Fibroblast of the aortic adventitia (primary cell): ENCODE measurements around the gene FAM111A. TPM values are rescaled to one million over a fixed set of nuclear protein-coding genes. Genes with fewer than 3 reads are reported as not detected.
A peak's percentile ranks its signal among the peaks of the same experiment; 100 is the strongest.

Experiments
- DNase-seq: peaks from one replicate; pipeline ENCODE4 v3.0.0-alpha.2; 2010; ENCODE audit warnings: low read depth
- H3K4me3 ChIP-seq: 2 replicates; pipeline ENCODE4 v1.5.1; 2011; ENCODE audit warnings: low read depth, mild to moderate bottlenecking, control low read depth, low read length, moderate library complexity
- CTCF ChIP-seq: IDR thresholded peaks from 2 replicates; pipeline ENCODE4 v1.5.1; 2011; ENCODE audit warnings: mild to moderate bottlenecking, low read length, control low read depth, inconsistent platforms; ENCODE audit not compliant: insufficient read depth
- total RNA-seq: library from RNA; depleted of rRNA; stranded (reverse); fragments of >200 nt; gene quantifications from 2 replicates; pipeline ENCODE4 v1.2.3, GENCODE V29; 2012; ENCODE audit warnings: low replicate concordance

The FAM111A gene
- total RNA-seq, 1 donor: 103 TPM

- peak overlapping the region; percentile 88 for H3K4me3 ChIP-seq
- DNase-seq: peak; percentile 73
- no peak for TF ChIP-seq CTCF
These were observed 2.9 kb downstream of the FAM111A start for GRCh38 chr11:59145534-59145933.

DNA sequence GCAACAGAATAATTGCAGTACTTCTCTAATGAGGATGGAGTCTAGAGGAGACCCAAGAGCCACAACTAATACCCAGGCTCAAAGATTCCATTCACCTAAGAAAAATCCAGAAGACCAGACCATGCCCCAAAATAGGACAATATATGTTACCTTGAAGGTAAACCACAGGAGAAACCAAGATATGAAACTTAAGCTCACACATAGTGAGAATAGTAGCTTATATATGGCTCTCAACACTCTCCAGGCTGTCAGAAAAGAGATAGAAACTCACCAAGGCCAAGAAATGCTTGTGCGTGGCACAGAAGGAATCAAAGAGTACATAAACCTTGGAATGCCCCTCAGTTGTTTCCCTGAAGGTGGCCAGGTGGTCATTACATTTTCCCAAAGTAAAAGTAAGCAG lies 9.1 kb downstream of the FAM111A start:
- TF ChIP-seq CTCF: no peak
- no peak overlapping the region for H3K4me3 ChIP-seq
- no peak for DNase-seq

DNA sequence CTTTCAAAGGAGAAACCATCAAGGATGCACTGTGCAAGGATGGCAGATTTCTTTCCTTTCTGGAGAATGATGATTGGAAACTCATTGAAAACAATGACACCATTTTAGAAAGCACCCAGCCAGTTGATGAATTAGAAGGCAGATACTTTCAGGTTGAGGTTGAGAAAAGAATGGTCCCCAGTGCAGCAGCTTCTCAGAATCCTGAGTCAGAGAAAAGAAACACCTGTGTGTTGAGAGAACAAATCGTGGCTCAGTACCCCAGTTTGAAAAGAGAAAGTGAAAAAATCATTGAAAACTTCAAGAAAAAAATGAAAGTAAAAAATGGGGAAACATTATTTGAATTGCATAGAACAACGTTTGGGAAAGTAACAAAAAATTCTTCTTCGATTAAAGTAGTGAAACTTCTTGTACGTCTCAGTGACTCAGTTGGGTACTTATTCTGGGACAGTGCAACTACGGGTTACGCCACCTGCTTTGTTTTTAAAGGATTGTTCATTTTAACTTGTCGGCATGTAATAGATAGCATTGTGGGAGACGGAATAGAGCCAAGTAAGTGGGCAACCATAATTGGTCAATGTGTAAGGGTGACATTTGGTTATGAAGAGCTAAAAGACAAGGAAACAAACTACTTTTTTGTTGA lies 9.8 kb downstream of the FAM111A start:
- no peak for DNase-seq
- TF ChIP-seq CTCF: no peak
- no peak overlapping the region for H3K4me3 ChIP-seq

DNA sequence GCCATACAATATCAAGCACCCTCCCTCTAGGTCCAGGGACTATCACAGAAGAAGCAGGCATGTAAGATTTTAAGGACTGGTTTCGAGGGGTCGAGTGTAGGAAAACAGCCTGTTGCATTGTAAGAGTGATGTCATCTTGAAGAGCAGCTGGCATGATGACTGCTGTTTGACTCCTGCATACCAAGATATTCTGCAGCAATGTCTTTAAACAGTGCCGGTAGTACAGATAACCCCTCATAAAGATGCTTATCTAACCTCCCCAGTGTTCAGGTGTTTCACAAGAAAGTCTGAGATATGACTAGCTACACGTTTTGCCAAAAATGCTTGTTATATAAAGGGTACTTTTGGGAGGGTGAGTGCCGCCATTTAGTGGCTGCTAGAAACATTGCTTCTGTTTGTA lies 12.0 kb downstream of the FAM111A start:
- no peak overlapping the region for H3K4me3 ChIP-seq
- TF ChIP-seq CTCF: no peak
- DNase-seq: no peak

DNA sequence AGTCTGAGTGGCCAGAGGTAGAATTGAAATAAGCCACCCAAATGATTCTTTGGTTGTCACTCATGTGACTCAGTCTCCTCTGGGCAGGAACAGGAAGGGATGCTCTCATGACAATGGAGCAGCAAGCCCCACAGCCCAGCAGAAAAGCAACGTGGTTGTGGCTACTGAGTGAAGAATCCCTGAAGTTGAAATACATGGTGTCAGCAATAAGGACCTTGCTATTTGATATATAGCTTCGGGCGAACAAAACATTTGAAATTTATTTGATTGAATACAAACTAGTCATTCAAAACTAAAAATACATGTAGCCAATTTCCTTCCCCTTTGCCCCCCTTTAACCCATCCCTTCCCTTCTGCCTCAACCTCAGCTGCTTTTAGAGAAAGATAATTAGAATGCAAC lies 14.8 kb downstream of the FAM111A start:
- TF ChIP-seq CTCF: no peak
- DNase-seq: no peak
- H3K4me3 ChIP-seq: no peak overlapping the region

DNA sequence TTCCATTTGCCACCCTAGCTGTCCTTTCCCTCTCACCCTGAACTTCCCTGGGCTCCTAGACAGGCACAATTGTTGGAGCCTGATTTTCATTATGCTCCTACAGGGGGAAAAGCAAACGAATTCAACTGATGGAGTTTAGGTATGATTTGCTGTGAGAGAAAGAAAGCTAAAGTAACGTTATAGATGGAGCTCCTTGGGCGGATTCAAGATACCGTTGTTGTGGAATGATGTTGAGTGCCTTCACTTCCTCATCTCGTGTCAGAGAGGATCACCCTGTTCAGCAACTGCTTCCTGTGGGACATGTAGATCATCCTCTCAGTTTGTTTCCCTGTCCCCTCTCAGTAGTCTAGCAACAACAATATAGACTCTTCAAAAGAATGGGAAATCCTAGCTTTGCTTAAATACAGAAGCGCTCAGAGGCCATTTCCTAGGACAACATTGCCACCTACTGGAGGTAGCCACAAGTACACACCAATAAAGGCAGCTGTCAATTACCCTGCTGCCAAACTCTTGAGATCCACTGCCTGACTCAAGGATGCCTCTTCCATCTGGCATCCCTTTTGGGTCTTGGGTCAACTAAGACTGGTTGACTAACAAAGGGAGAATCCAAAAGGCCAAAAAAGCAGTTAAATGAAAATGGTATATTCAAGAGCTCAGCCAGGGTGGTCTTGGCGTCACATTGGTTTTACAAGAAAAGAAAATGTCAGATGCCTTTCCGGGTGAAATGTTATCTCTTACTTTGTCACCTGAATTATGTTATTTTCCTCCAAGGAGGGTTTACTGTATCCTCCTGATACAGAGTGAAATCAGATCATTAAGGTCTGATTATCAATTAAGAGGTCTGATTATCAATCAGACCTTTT lies 15.8 kb downstream of the FAM111A start:
- DNase-seq: peak; percentile 82
- peak; percentile 81 for TF ChIP-seq CTCF
- H3K4me3 ChIP-seq: no peak overlapping the region

DNA sequence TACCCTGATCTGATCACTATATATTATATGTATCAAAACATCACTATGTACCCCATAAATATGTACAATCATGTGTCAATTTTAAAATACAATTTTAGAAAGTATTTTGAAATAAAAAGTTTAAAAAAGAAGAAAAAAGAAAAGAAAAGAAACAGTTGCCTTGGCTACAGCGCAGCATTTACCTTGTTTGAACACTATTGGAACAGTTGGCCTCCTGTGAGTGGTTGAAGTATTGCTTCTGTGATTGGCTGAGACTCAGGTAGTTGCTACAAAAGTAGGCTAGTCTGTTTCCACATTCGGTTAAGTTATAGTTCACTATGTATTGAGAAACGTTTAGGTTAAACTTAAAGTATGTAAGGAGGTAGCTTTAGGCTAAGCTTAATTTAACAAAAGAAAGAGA lies 21.4 kb downstream of the FAM111A start:
- no peak for DNase-seq
- no peak for TF ChIP-seq CTCF
- H3K4me3 ChIP-seq: no peak overlapping the region
